GM18507 (cell line): Measurements from ENCODE around the gene LRP1.

Experiments used
- DNase-seq: peaks from one replicate; pipeline ENCODE4 v3.0.0; 2011; ENCODE audit warnings: low read depth; ENCODE audit not compliant: insufficient read length; ENCODE audit errors: extremely low spot score
- FAIRE-seq: peaks from 2 replicates; lab custom pipeline; 2011; peaks lifted over from hg19 to GRCh38; lab: Jason Lieb, UNC

LRP1 gene

GRCh38 chr12:57148469-57149244, 20.4 kb downstream of the LRP1 start:
- FAIRE-seq (no peak), DNase-seq (no peak)

GRCh38 chr12:57149245-57149900, 21.1 kb downstream of the LRP1 start:
- DNase-seq (no peak), FAIRE-seq (no peak)

DNA sequence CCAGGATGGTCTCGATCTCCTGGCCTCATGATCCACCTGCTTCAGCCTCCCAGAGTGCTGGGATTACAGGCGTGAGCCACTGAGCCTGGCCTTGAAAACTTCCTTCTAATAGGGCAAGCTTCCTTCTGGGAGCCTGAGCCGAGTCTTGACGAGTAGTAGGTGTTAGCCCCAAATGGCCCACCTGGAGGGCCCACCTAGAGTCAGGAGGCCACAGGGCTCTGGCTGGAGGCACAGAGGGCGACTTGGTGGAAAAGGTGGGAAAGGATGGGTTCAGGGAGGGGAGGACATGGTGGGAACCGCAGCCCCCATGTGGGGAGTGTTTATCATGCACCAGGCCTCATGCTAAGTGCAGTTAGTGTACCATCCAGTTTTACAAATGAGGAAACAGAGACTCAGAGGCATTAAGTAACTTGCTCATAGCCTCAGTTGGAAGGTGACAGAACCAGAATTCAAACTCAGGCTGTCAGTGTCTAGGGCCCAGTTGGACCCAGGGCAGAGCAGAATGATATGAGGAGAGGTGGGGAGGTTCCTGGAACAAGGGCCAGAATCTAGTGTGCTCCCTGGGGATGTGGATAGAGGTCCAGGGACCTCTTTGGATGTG, 22.2 kb downstream of the LRP1 start:
- DNase-seq (no peak), FAIRE-seq (no peak)

GRCh38 chr12:57151741-57152630, 23.7 kb downstream of the LRP1 start:
- FAIRE-seq, result no peak
- DNase-seq, result no peak

GRCh38 chr12:57152639-57153038, 24.4 kb downstream of the LRP1 start:
- FAIRE-seq (no peak), DNase-seq (no peak)

DNA sequence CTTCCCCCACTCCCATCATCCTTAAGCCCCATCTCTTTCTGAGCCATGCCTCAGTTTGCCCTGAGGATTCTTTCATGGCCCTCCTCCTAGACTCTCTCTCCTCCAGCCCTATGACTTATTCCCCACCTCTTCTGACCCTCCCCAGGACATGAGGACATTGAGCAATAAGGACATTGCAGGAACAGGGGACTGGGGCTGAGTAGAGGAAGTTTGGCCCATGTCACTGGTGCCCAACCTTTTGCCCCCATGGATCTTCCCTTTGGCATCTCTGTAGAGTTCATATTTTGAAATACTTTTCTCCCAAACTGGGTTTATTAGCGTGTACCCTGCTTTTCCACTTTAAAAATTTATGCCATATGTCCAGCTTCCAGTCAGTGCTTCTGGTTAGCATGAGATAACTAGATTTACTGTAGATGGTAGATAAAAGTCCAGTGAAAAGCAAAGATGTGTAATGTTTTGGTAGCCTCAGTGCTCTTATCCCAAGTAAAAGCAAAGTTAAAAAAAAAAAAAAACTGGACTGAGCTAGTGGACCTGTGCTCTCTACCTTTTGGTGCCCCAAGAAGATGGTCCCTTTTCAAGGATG, 25.2 kb downstream of the LRP1 start:
- FAIRE-seq, result no peak

DNA sequence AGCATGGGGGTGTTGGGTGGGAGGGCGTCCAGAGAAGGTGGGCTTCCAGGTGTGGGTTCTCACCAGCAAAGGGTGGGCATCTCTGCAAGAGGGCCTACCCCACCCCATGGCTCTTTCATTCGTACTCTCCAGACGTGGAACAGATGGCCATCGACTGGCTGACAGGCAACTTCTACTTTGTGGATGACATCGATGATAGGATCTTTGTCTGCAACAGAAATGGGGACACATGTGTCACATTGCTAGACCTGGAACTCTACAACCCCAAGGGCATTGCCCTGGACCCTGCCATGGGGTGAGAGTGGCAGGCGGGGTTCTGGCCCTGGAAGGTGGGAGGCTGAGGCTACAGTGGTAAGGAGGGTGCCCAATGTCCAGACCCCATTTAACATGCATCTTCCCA, 25.8 kb downstream of the LRP1 start:
- DNase-seq (no peak), FAIRE-seq (no peak)

More for the DNA sequence above, 25.2 kb downstream of the LRP1 start:
- no peak for DNase-seq

- FAIRE-seq, result peak; percentile 18
- no peak for DNase-seq
Measured at GRCh38 chr12:57154804-57155434, 26.6 kb downstream of the LRP1 start.

GRCh38 chr12:57156701-57157403, 28.6 kb downstream of the LRP1 start:
- DNase-seq (no peak), FAIRE-seq (no peak)

GRCh38 chr12:57157588-57158173, 29.4 kb downstream of the LRP1 start:
- FAIRE-seq (no peak), DNase-seq (no peak)

DNA sequence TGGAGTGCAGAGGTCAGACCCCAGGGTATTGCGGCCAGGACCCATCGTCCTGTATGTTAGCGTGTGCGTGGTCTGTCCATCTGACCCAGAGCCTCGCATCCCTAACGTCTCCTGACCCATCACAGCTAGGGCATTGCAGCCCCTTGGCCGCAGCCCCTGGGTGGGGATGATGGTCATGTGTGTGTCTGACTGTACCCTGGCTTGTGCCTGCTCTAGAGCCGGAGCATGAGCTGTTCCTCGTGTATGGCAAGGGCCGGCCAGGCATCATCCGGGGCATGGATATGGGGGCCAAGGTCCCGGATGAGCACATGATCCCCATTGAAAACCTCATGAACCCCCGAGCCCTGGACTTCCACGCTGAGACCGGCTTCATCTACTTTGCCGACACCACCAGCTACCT, 29.9 kb downstream of the LRP1 start:
- FAIRE-seq (no peak), DNase-seq (no peak)

DNA sequence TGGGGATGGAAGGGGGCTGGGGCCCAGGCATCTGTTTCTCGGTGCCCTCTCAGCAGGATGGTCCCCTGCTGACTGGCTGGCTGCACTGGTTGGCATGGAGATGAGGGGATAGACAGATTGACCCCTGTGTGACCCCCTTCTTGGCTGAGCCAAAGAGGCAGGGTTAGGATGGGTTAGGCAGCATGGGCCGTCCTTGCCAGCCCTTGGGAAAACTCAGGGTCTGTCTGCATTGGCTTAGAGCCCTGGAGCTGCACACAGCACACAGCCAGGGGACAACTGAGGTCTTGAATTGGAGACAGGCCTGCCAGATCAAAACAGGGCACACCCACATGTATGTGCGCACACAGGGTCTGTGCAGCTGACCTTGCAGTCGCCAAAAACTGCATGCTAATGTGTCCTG, 30.4 kb downstream of the LRP1 start:
- FAIRE-seq (no peak), DNase-seq (no peak)

GRCh38 chr12:57159311-57159710, 31.0 kb downstream of the LRP1 start:
- DNase-seq, result no peak
- no peak for FAIRE-seq

DNA sequence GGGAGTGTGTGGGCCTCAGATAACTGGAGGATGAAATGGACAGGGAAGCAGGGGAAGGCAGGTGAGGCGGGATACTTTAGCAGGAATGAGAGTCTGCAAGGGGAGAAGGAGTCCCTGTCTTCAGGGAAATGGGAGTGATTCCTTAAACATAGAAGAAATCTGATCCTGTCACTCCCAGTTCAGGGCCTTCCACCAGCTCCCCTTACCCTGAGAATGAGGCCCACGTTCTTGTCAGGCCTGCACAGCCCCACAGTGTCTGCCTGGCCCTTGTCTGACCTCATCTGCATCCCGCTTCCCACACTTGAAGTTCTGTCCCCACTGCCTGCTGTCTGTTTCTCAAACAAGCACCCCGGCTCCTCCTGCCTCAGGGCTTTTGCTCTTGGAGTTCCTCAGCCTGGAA, 31.8 kb downstream of the LRP1 start:
- no peak for FAIRE-seq
- no peak for DNase-seq

DNA sequence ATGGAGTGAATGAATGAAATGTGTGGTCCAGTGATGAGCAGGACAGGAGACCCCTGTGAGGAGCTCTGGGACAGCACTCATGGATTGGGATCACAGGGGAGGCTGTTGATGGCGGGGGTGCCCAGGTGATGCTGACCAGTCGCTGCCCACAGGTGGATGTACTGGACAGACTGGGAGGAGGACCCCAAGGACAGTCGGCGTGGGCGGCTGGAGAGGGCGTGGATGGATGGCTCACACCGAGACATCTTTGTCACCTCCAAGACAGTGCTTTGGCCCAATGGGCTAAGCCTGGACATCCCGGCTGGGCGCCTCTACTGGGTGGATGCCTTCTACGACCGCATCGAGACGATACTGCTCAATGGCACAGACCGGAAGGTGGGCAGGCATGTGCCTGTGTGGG, 32.5 kb downstream of the LRP1 start:
- FAIRE-seq (no peak), DNase-seq (no peak)

GRCh38 chr12:57161491-57161890, 33.2 kb downstream of the LRP1 start:
- no peak for FAIRE-seq
- no peak for DNase-seq

DNA sequence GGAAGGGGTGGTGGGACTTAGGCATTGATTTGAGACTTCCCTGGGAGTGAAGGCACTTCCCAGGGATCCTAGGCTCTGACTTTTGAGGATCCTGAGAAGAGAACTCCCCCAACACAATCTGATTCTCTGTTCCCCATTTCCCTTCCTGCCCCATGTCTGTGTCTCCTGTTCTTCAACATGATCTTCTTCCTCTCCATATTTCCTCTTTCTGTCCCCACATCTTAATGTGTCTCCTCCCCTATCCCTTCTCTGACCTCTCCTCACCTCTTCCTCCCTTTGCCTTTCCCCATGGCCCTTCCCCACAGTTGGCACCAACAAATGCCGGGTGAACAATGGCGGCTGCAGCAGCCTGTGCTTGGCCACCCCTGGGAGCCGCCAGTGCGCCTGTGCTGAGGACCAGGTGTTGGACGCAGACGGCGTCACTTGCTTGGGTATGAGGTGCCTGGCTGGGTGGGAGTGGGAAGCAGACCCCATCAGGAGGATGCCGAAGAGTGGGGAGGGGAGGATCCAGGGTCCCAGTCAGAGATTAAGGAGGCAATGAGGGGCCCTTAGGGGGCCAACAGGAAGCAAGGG, 34.4 kb downstream of the LRP1 start:
- DNase-seq (no peak), FAIRE-seq (no peak)

- FAIRE-seq (no peak), DNase-seq (no peak)
Measured at GRCh38 chr12:57164454-57164853, 36.2 kb downstream of the LRP1 start.
